ENCODE data around the gene CASP2.
A peak's percentile ranks its signal among the peaks of the same experiment; 100 is the strongest.

Gene CASP2

DNA sequence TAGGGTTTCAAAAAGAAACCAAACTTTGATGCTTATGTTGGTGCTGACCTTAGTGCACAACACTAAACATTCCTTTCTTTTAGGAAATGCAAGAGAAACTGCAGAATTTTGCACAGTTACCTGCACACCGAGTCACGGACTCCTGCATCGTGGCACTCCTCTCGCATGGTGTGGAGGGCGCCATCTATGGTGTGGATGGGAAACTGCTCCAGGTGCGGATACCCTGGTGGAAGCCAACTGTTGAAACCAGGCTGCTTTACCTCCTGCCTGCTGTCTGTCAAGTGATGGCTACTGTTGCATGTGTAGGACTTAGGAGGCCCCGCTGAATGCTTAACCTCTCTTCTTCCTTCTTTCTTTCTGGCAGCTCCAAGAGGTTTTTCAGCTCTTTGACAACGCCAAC is 11.7 kb downstream of the CASP2 start:
- no peak for DNase-seq (ENCODE audit: low read depth)
- in situ Hi-C loops (cut with HindIII; ENCODE audit: low sequenced_read_pairs) = no loop called here
- no peak overlapping the region for H3K4me3 ChIP-seq (ENCODE audit: low read depth, low read length)
- TF ChIP-seq, protein P1, sequence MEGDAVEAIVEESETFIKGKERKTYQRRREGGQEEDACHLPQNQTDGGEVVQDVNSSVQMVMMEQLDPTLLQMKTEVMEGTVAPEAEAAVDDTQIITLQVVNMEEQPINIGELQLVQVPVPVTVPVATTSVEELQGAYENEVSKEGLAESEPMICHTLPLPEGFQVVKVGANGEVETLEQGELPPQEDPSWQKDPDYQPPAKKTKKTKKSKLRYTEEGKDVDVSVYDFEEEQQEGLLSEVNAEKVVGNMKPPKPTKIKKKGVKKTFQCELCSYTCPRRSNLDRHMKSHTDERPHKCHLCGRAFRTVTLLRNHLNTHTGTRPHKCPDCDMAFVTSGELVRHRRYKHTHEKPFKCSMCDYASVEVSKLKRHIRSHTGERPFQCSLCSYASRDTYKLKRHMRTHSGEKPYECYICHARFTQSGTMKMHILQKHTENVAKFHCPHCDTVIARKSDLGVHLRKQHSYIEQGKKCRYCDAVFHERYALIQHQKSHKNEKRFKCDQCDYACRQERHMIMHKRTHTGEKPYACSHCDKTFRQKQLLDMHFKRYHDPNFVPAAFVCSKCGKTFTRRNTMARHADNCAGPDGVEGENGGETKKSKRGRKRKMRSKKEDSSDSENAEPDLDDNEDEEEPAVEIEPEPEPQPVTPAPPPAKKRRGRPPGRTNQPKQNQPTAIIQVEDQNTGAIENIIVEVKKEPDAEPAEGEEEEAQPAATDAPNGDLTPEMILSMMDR (IDR thresholded peaks at IDR 0.05; ENCODE audit: low read depth, low read length, missing control alignments) = peak; percentile 72

DNA sequence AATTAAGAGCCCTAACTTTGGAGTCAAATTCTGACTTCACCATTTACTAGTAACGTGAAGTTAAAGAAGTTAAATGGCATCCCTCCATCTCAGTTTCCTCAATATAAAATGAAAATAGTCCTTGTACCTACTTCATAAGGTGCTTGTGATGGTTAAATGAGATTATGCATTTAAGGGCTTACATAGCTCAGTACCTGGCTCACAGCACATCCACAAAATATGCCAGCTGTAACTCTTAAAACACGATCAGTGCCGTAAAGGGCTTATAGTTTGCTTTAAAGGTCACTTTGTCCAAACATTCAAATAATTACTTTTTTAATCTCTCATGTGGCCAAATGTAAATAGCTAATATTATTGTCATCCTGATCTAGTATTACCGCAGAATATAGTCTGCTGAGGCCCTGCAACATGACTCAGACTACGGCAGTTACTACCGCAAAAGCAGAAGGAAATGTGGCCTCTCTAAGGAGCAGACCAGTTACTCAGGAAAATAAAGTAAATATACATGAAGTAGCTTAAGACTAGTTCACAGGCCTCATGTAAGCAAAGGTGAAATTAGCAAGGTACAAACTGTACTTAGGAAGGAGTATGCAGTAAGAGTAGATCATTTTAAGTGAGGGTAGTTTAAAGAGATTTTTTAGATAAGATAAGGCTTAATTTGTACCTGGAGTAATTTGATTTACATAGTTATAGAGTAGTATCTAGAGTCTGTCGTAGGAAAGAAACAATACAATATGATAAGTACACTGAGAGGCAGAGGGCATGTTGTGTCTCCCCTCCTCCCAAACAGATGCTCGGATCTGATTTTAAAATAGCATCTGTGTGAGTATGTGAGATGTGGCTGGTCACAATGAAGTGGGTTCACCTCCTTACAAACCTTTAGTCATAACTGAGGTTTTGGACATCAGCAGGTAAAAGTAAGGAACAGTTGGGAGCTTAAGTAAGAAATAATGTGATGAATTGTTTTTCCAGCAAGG is 13.1 kb downstream of the CASP2 start:
- in situ Hi-C loops (cut with HindIII; ENCODE audit: low sequenced_read_pairs) = no loop called here
- TF ChIP-seq, protein P1 (IDR thresholded peaks at IDR 0.05; ENCODE audit: low read depth, low read length, missing control alignments) = no peak
- no peak for DNase-seq (ENCODE audit: low read depth)
- H3K4me3 ChIP-seq (ENCODE audit: low read depth, low read length) = no peak overlapping the region

DNA sequence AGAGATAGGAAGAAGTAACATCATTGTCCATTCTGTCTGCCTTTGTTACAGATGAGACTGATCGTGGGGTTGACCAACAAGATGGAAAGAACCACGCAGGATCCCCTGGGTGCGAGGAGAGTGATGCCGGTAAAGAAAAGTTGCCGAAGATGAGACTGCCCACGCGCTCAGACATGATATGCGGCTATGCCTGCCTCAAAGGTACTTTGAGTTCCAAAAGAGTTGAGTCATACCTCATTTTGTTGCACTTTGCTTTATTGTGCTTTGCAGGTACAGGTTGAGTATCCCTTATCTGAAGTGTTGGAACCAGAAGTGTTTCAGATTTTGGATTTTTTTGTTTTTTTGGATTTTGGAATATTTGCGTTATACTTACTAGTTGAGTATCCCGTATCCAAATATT is 15.6 kb downstream of the CASP2 start:
- H3K4me3 ChIP-seq (ENCODE audit: low read depth, low read length) = no peak overlapping the region
- TF ChIP-seq, protein P1 (IDR thresholded peaks at IDR 0.05; ENCODE audit: low read depth, low read length, missing control alignments) = no peak
- DNase-seq (ENCODE audit: low read depth) = no peak
- in situ Hi-C loops (cut with HindIII; ENCODE audit: low sequenced_read_pairs) = no loop called here

DNA sequence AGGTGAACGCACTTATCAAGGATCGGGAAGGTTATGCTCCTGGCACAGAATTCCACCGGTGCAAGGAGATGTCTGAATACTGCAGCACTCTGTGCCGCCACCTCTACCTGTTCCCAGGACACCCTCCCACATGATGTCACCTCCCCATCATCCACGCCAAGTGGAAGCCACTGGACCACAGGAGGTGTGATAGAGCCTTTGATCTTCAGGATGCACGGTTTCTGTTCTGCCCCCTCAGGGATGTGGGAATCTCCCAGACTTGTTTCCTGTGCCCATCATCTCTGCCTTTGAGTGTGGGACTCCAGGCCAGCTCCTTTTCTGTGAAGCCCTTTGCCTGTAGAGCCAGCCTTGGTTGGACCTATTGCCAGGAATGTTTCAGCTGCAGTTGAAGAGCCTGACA is 16.8 kb downstream of the CASP2 start:
- in situ Hi-C loops (cut with HindIII; ENCODE audit: low sequenced_read_pairs) = no loop called here
- no peak for DNase-seq (ENCODE audit: low read depth)
- no peak overlapping the region for H3K4me3 ChIP-seq (ENCODE audit: low read depth, low read length)
- TF ChIP-seq, protein P1 (IDR thresholded peaks at IDR 0.05; ENCODE audit: low read depth, low read length, missing control alignments) = no peak

DNA sequence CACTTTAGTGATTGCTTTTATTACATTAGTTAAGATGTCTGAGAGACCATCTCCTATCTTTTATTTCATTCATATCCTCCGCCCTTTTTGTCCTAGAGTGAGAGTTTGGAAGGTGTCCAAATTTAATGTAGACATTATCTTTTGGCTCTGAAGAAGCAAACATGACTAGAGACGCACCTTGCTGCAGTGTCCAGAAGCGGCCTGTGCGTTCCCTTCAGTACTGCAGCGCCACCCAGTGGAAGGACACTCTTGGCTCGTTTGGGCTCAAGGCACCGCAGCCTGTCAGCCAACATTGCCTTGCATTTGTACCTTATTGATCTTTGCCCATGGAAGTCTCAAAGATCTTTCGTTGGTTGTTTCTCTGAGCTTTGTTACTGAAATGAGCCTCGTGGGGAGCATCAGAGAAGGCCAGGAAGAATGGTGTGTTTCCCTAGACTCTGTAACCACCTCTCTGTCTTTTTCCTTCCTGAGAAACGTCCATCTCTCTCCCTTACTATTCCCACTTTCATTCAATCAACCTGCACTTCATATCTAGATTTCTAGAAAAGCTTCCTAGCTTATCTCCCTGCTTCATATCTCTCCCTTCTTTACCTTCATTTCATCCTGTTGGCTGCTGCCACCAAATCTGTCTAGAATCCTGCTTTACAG is 17.4 kb downstream of the CASP2 start:
- in situ Hi-C loops (cut with HindIII; ENCODE audit: low sequenced_read_pairs) = no loop called here

DNA sequence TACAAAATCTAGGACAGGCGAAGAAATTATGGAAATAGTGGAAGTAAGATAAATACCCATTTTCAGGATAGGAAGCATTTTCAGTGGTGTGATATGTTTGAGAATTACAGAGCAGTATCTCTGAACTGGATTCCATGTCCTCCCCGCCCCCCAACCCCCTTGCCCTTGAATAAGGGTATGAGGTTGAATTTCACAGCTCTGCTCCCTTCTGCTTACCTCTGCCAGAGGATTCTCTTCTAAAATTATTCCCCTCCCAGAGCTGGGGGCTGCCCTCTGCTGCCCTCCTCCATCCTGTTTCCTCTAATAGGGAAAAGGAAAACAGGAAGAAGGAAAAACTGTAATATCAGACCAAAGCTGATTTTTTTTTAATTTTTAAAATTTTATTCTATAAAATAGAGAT is 20.5 kb downstream of the CASP2 start:
- in situ Hi-C loops (cut with HindIII; ENCODE audit: low sequenced_read_pairs) = no loop called here
- TF ChIP-seq, protein P1 (IDR thresholded peaks at IDR 0.05; ENCODE audit: low read depth, low read length, missing control alignments) = no peak
- no peak overlapping the region for H3K4me3 ChIP-seq (ENCODE audit: low read depth, low read length)
- no peak for DNase-seq (ENCODE audit: low read depth)

More for the DNA sequence above, 17.4 kb downstream of the CASP2 start:
- TF ChIP-seq, protein P1 (IDR thresholded peaks at IDR 0.05; ENCODE audit: low read depth, low read length, missing control alignments) = peak; percentile 66
- no peak overlapping the region for H3K4me3 ChIP-seq (ENCODE audit: low read depth, low read length)
- no peak for DNase-seq (ENCODE audit: low read depth)
